GM12878 (cell line): ENCODE data around the gene ARMH1. TPM values are rescaled to one million over a fixed set of nuclear protein-coding genes. Genes with fewer than 3 reads are reported as not detected.

Source experiments
- ATF7 ChIP-seq: fragments of 450-650 bp; IDR thresholded peaks from 2 replicates; pipeline ENCODE4 v1.6.1; 2016; ENCODE audit warnings: low read depth, mild to moderate bottlenecking
- FOXK2 ChIP-seq: fragments of 450-650 bp; IDR thresholded peaks from 2 replicates; pipeline ENCODE4 v1.6.1; 2017; ENCODE audit warnings: mild to moderate bottlenecking, moderate library complexity
- HDAC6 ChIP-seq: fragments of 200-600 bp; sonication (generic); IDR thresholded peaks from one replicate; pipeline ENCODE4 v1.8.0; 2017; ENCODE audit warnings: antibody characterized with exemption; ENCODE audit not compliant: unreplicated experiment
- LARP7 ChIP-seq: fragments of 450-650 bp; IDR thresholded peaks from 2 replicates; pipeline ENCODE4 v1.6.1; 2017; ENCODE audit warnings: mild to moderate bottlenecking
- NBN ChIP-seq: fragments of 450-650 bp; IDR thresholded peaks from 2 replicates; pipeline ENCODE4 v1.6.1; 2016
- NR2C2 ChIP-seq: IDR thresholded peaks from 2 replicates; pipeline ENCODE4 v1.6.1; 2011; ENCODE audit warnings: borderline replicate concordance, low read depth; ENCODE audit not compliant: control insufficient read depth, insufficient read length
- NRF1 ChIP-seq: conservative IDR thresholded peaks from 2 replicates; pipeline ENCODE4 v1.6.1; 2011; ENCODE audit warnings: mild to moderate bottlenecking, low read depth, low read length, improper control_type of control experiment
- POLR2A ChIP-seq: IDR thresholded peaks from 2 replicates; pipeline ENCODE4 v1.6.1; 2011; ENCODE audit warnings: low read depth, mild to moderate bottlenecking, low read length
- RBBP5 ChIP-seq: fragments of 200-600 bp; sonication (generic); conservative IDR thresholded peaks from 2 replicates; pipeline ENCODE4 v1.6.1; 2016
- SIN3A ChIP-seq: IDR thresholded peaks from 2 replicates; pipeline ENCODE4 v1.6.1; 2012; ENCODE audit warnings: low read depth, low read length, improper control_type of control experiment
- SREBF2 ChIP-seq: IDR thresholded peaks from 2 replicates; pipeline ENCODE4 v1.6.1; 2012; ENCODE audit warnings: mild to moderate bottlenecking, low read length
- TCF12 ChIP-seq: IDR thresholded peaks from 2 replicates; pipeline ENCODE4 v1.6.1; 2011; ENCODE audit warnings: low read depth, mild to moderate bottlenecking, low read length
- TCF7 ChIP-seq: IDR thresholded peaks from 2 replicates; pipeline ENCODE4 v1.6.1; 2014; ENCODE audit warnings: antibody characterized with exemption, borderline replicate concordance
- YBX1 ChIP-seq: fragments of 450-650 bp; IDR thresholded peaks from 2 replicates; pipeline ENCODE4 v1.6.1; 2016; ENCODE audit warnings: antibody characterized with exemption
- ZSCAN29 ChIP-seq: fragments of 450-650 bp; IDR thresholded peaks from 2 replicates; pipeline ENCODE4 v1.6.1; 2017; ENCODE audit warnings: mild to moderate bottlenecking, moderate library complexity
- polyA plus RNA-seq, 11 experiments: library from polyadenylated mRNA; depleted of rRNA in 4 of 11; unstranded in 6 of 11; stranded (reverse) in 5 of 11; fragments of >200 nt; fragmentation: Nextera tagmentation in 4 of 11; fragmentation: Illumina TruSeq in 1 of 11; extraction: Ambion mirVana in 4 of 11; extraction: Trizol in 1 of 11; gene quantifications; 1 replicate in 1 of 11; 2 replicates in 10 of 11; pipeline versions ENCODE4 v1.2.1 to v1.2.3, GENCODE V29; 2011 to 2016; ENCODE audit warnings: inconsistent platforms in 2 of 11, missing spikeins in 2 of 11, low read depth in 1 of 11
- total RNA-seq, 4 experiments: library from RNA; depleted of rRNA in 3 of 4; stranded (reverse); fragments of >200 nt in 3 of 4; fragmentation: Illumina TruSeq in 1 of 4; extraction: Trizol in 1 of 4; gene quantifications; 2 replicates each; pipeline versions ENCODE4 v1.2.1 to v1.2.3, GENCODE V29; 2013 to 2021
- TF ChIP-seq, protein P1 (sequence below): IDR thresholded peaks from 2 replicates; pipeline ENCODE4 v1.6.1; 2011; ENCODE audit warnings: low read depth, mild to moderate bottlenecking, low read length, moderate library complexity, borderline replicate concordance; ENCODE audit errors: extremely low read depth
- TF ChIP-seq, protein P2 (sequence below): IDR thresholded peaks from 2 replicates; pipeline ENCODE4 v1.6.1; 2011; ENCODE audit warnings: borderline replicate concordance, low read depth, mild to moderate bottlenecking, moderate library complexity, low read length; ENCODE audit not compliant: insufficient read depth, poor library complexity, severe bottlenecking
- TF ChIP-seq, protein P3 (sequence below): IDR thresholded peaks from 2 replicates; pipeline ENCODE4 v1.6.1; 2012; ENCODE audit warnings: low read depth, low read length, improper control_type of control experiment
- TF ChIP-seq, protein P4 (sequence below): fragments of 450-650 bp; IDR thresholded peaks from 2 replicates; pipeline ENCODE4 v1.6.1; 2018; ENCODE audit warnings: mild to moderate bottlenecking, low read depth, moderate library complexity; ENCODE audit not compliant: partially characterized antibody
- TF ChIP-seq, protein P5 (sequence below): IDR thresholded peaks from 2 replicates; pipeline ENCODE4 v1.6.1; 2012; ENCODE audit warnings: low read depth, low read length, improper control_type of control experiment
- TF ChIP-seq, protein P6 (sequence below): fragments of 150-350 bp; IDR thresholded peaks from 2 replicates; pipeline ENCODE4 v1.6.1; 2014; ENCODE audit warnings: mild to moderate bottlenecking, low read depth, low read length
- TF ChIP-seq, protein P7 (sequence below): fragments of 450-650 bp; IDR thresholded peaks from 2 replicates; pipeline ENCODE4 v1.6.1; 2017; ENCODE audit warnings: borderline replicate concordance

Gene ARMH1
- total and polyA plus RNA-seq, 10 of the 15 experiments (the other 5 are each of a cell fraction or from before 2014, with no cell fraction given) = 0.93 to 43.9 (median 8.2) TPM

DNA sequence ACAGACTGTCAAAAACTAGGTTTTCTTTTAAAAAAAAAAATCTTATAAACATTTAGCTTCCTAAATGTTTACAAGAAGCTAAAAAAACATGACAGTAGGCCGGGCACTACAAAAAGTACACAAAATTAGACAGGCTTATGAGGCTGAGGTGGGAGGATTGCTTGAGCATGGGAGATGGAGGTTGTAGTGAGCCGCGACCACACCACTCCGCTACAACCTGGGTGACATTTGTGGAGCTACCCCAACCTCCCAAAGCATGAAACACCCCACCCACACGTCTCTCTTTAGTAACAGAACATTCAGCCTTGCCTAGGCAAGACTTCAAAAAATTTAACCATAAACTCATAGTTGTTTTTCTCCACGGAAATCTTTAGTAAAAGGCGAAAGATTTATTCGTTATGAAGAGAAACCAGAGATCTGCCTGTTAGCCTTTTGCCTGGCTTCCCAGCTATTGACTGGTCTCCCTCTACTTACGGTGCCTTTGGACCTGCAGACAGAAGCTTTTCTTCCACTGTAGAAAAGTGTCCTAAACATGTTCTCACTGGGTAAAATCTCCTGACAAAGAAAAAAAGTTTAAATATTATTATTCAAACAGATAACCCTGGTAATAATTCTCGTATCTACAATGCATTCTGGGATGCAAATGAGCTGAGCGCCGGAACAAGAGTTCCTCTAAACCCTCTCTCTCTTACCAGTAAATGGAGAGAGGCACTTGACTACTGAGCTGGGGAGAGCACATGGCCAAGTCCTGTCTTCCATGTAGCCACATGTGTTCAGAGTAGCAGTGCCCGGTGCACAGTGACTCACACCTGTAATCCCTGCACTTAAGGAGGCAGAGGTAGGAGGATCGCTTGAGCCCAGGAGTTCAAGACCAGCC, 47.2 kb downstream of the ARMH1 start (continued):
- TF ChIP-seq, protein P1, sequence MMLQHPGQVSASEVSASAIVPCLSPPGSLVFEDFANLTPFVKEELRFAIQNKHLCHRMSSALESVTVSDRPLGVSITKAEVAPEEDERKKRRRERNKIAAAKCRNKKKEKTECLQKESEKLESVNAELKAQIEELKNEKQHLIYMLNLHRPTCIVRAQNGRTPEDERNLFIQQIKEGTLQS = no peak
- no peak for TF ChIP-seq RBBP5
- peak; percentile 86 for TF ChIP-seq ATF7
- TF ChIP-seq SREBF2 = no peak
- no peak for TF ChIP-seq SIN3A
- TF ChIP-seq POLR2A = peak; percentile 97
- TF ChIP-seq, protein P2, sequence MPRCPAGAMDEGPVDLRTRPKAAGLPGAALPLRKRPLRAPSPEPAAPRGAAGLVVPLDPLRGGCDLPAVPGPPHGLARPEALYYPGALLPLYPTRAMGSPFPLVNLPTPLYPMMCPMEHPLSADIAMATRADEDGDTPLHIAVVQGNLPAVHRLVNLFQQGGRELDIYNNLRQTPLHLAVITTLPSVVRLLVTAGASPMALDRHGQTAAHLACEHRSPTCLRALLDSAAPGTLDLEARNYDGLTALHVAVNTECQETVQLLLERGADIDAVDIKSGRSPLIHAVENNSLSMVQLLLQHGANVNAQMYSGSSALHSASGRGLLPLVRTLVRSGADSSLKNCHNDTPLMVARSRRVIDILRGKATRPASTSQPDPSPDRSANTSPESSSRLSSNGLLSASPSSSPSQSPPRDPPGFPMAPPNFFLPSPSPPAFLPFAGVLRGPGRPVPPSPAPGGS = peak; percentile 100
- TF ChIP-seq, protein P3, sequence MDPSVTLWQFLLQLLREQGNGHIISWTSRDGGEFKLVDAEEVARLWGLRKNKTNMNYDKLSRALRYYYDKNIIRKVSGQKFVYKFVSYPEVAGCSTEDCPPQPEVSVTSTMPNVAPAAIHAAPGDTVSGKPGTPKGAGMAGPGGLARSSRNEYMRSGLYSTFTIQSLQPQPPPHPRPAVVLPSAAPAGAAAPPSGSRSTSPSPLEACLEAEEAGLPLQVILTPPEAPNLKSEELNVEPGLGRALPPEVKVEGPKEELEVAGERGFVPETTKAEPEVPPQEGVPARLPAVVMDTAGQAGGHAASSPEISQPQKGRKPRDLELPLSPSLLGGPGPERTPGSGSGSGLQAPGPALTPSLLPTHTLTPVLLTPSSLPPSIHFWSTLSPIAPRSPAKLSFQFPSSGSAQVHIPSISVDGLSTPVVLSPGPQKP = no peak
- peak; percentile 96 for TF ChIP-seq TCF7
- TF ChIP-seq YBX1 = 0 out of 2 replicates have a peak, but pooled peaks have one; percentile 28
- TF ChIP-seq LARP7 = peak; percentile 97
- TF ChIP-seq NBN = peak; percentile 100
- TF ChIP-seq, protein P4, sequence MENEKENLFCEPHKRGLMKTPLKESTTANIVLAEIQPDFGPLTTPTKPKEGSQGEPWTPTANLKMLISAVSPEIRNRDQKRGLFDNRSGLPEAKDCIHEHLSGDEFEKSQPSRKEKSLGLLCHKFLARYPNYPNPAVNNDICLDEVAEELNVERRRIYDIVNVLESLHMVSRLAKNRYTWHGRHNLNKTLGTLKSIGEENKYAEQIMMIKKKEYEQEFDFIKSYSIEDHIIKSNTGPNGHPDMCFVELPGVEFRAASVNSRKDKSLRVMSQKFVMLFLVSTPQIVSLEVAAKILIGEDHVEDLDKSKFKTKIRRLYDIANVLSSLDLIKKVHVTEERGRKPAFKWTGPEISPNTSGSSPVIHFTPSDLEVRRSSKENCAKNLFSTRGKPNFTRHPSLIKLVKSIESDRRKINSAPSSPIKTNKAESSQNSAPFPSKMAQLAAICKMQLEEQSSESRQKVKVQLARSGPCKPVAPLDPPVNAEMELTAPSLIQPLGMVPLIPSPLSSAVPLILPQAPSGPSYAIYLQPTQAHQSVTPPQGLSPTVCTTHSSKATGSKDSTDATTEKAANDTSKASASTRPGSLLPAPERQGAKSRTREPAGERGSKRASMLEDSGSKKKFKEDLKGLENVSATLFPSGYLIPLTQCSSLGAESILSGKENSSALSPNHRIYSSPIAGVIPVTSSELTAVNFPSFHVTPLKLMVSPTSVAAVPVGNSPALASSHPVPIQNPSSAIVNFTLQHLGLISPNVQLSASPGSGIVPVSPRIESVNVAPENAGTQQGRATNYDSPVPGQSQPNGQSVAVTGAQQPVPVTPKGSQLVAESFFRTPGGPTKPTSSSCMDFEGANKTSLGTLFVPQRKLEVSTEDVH = peak; percentile 28
- peak; percentile 72; the same call in 1 of the 2 replicates for TF ChIP-seq FOXK2
- TF ChIP-seq TCF12 = peak; percentile 98
- no peak for TF ChIP-seq NR2C2
- peak; percentile 96 for TF ChIP-seq HDAC6
- TF ChIP-seq, protein P5, sequence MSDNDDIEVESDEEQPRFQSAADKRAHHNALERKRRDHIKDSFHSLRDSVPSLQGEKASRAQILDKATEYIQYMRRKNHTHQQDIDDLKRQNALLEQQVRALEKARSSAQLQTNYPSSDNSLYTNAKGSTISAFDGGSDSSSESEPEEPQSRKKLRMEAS = no peak
- peak; percentile 83 for TF ChIP-seq ZSCAN29
- no peak for TF ChIP-seq NRF1
- TF ChIP-seq, protein P6, sequence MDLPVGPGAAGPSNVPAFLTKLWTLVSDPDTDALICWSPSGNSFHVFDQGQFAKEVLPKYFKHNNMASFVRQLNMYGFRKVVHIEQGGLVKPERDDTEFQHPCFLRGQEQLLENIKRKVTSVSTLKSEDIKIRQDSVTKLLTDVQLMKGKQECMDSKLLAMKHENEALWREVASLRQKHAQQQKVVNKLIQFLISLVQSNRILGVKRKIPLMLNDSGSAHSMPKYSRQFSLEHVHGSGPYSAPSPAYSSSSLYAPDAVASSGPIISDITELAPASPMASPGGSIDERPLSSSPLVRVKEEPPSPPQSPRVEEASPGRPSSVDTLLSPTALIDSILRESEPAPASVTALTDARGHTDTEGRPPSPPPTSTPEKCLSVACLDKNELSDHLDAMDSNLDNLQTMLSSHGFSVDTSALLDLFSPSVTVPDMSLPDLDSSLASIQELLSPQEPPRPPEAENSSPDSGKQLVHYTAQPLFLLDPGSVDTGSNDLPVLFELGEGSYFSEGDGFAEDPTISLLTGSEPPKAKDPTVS = peak; percentile 59; the same call in 1 of the 2 replicates
- TF ChIP-seq, protein P7, sequence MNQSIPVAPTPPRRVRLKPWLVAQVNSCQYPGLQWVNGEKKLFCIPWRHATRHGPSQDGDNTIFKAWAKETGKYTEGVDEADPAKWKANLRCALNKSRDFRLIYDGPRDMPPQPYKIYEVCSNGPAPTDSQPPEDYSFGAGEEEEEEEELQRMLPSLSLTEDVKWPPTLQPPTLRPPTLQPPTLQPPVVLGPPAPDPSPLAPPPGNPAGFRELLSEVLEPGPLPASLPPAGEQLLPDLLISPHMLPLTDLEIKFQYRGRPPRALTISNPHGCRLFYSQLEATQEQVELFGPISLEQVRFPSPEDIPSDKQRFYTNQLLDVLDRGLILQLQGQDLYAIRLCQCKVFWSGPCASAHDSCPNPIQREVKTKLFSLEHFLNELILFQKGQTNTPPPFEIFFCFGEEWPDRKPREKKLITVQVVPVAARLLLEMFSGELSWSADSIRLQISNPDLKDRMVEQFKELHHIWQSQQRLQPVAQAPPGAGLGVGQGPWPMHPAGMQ = peak; percentile 22; the same call in 1 of the 2 replicates
